Vagina (tissue), 2 donors: Measurements from ENCODE around the gene ADO.
A peak's percentile ranks its signal among the peaks of the same experiment; 100 is the strongest.

Experiments
- CTCF ChIP-seq, 3 experiments: fragments of 450-650 bp in 2 of 3; fragments of 200-600 bp in 1 of 3; sonication (generic) in 1 of 3; IDR thresholded peaks; one replicate each; pipeline ENCODE4 v1.5.1; 2017 to 2019; ENCODE audit warnings: antibody characterized with exemption in 3 of 3, mild to moderate bottlenecking in 2 of 3, moderate library complexity in 2 of 3
- POLR2A ChIP-seq, 2 donors: fragments of 450-650 bp; IDR thresholded peaks; one replicate each; pipeline ENCODE4 v1.6.1; 2017; ENCODE audit warnings: antibody characterized with exemption in 2 of 2, mild to moderate bottlenecking in 2 of 2, moderate library complexity in 2 of 2
- POLR2AphosphoS5 ChIP-seq, 2 donors: sonication (generic); formaldehyde crosslinking; IDR thresholded peaks; one replicate each; pipeline ENCODE4 v1.9.0; 2017; ENCODE audit warnings: antibody characterized with exemption in 2 of 2, mild to moderate bottlenecking in 2 of 2, low read depth in 1 of 2; ENCODE audit not compliant: insufficient read depth in 1 of 2

DNA sequence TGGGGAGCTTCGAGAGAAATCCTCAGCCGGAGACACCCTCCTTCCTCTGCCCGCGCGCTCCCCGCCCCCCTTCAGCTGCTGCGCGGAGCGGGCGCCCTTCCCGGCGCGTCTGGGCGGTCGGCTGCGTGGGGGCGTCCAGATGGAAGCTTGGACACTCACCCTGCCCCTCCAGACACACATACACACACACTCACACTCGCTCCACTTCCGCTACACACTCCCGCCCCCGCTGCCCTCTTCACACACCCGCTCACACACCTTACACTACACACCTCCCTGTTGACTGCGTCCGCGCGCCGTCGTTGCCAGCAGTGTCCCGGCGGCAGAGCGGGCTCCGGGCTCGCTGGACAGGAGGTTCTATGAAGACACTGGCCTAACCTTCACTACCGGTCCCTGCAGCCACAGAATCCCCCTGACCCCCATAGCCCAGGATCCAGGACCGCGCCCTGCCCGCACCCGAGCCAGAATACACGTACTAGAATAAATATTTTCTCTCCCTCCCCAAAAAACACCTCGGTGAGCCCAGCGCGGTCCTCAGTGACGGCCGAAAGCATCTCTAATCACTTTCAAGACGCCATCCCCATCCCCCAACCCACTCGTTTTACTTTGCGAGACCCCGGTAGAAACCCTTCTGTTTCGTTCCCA, 12.7 kb downstream of the ADO start:
- no peak for TF ChIP-seq POLR2A (IDR thresholded peaks at IDR 0.05)
- TF ChIP-seq CTCF (IDR thresholded peaks at IDR 0.05) = no peak
- peak in 1 of 2 donors; percentile 25 for TF ChIP-seq POLR2AphosphoS5 (IDR thresholded peaks at IDR 0.05; ENCODE audit: insufficient read depth in 1 of 2, low read depth in 1 of 2)
